ENCODE data around the gene TMX3. TPM values are rescaled to one million over a fixed set of nuclear protein-coding genes. Genes with fewer than 3 reads are reported as not detected.

Gene TMX3
- polyA plus RNA-seq, 3 donors = 57.3 to 78.5 (median 64.8) TPM

Other genes with a start within 250 kb of the TMX3 start
- gene CCDC102B, start 83.0 kb upstream of the TMX3 start, polyA plus RNA-seq (ENCODE audit: insufficient read length in 3 of 3) = 1 to 10 TPM; 6.8 to 8.6 (median 8.0) TPM